ENCODE measurements around the gene UQCC2. TPM values are rescaled to one million over a fixed set of nuclear protein-coding genes. Genes with fewer than 3 reads are reported as not detected.
A peak's percentile ranks its signal among the peaks of the same experiment; 100 is the strongest.

Gene UQCC2
- total RNA-seq, 2 donors from 2014 or later, result 24.5 to 25.7 TPM

DNA sequence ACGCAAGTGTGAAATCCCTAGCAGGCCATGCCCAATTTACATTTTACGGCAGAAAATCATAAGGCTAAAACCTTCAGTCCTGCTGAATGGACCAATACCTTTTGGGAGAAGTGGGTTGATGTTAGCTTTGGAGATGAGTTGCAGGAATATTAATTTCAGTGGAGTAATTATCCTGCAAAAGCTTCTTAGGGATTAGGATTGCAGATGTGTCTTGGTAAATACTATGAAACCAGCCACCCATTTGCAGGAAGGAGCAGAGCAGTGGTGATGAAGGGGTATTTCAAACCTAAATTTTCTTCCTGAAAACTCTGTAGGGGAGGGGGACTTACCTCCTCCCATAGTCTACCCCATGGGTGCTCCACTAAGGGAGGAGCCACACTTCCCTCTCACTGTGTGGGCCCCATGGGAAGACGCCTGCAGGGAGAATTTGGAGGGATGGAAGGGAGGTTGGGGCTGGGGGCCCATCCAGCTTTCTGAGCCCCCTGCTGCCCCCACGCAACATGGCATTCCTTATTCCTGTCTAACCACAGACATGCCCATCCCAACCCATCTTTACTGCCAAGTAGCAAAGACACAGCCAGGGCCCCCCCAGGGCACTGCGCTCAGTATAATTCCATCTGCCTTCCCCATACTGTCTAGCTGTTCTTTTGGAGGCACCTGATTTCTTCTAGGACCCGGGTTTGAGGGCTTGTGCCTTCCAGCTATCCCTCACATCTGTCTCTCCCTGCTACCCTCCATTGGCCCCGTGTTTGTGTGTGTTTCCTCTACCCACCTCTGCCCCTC lies 14.6 kb upstream of the UQCC2 start:
- WGBS, result 75% methylated on average over 7 of the region's 7 CpGs
- Histone ChIP-seq H3K27ac (peak overlapping the region in 1 of 2 donors; percentile 12), H3K9me3 (no peaks in the 10 kb centered on the region), H3K4me3 (no peak overlapping the region), H3K36me3 (no peaks in the 10 kb centered on the region), H3K27me3 (replicated peaks; ENCODE audit: insufficient read depth) (no peaks in the 10 kb centered on the region), H3K4me1 (replicated peaks) (peaks cover 9% of the 10 kb centered on the region)
- TF ChIP-seq, protein P1, sequence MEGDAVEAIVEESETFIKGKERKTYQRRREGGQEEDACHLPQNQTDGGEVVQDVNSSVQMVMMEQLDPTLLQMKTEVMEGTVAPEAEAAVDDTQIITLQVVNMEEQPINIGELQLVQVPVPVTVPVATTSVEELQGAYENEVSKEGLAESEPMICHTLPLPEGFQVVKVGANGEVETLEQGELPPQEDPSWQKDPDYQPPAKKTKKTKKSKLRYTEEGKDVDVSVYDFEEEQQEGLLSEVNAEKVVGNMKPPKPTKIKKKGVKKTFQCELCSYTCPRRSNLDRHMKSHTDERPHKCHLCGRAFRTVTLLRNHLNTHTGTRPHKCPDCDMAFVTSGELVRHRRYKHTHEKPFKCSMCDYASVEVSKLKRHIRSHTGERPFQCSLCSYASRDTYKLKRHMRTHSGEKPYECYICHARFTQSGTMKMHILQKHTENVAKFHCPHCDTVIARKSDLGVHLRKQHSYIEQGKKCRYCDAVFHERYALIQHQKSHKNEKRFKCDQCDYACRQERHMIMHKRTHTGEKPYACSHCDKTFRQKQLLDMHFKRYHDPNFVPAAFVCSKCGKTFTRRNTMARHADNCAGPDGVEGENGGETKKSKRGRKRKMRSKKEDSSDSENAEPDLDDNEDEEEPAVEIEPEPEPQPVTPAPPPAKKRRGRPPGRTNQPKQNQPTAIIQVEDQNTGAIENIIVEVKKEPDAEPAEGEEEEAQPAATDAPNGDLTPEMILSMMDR (IDR thresholded peaks at IDR 0.05), result no peak
- TF ChIP-seq POLR2A (IDR thresholded peaks at IDR 0.05) (no peak), POLR2AphosphoS5 (IDR thresholded peaks at IDR 0.05) (no peak)
- intact Hi-C loops (cut with DNase I), result no loop called here
- DNase-seq (ENCODE audit: low spot score), result no peak

DNA sequence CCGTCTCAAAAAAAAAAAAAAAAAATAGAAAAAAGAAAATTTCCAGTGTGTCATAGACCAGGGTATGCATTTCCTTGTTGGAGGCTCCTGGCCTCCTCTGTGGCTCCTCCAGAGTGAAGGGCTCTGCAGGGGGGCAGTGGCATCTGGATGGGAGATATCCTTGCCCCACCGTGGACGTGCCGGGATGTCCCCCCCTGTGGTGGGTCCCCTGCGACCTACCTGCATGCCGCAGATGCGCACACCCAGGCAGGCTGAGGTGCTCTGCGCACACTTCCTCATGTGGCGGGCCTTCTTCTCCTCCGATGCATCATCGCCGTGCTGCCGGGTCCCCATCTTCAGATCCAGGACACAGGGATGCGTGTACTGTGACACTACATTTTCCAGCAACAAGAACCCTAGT lies 13.7 kb upstream of the UQCC2 start:
- WGBS, result 92% methylated on average over 14 of the region's 14 CpGs
- no peaks in the 10 kb centered on the region for H3K27me3 ChIP-seq (replicated peaks; ENCODE audit: insufficient read depth)
- H3K4me3 ChIP-seq, result no peak overlapping the region
- no peak for DNase-seq (ENCODE audit: low spot score)
- no peak overlapping the region for H3K27ac ChIP-seq
- no peak for TF ChIP-seq POLR2AphosphoS5 (IDR thresholded peaks at IDR 0.05)
- TF ChIP-seq, protein P1 (IDR thresholded peaks at IDR 0.05), result no peak
- TF ChIP-seq POLR2A (IDR thresholded peaks at IDR 0.05), result no peak
- H3K4me1 ChIP-seq (replicated peaks), result peaks cover under 1% of the 10 kb centered on the region
- intact Hi-C loops (cut with DNase I), result no loop called here
- H3K36me3 ChIP-seq, result no peaks in the 10 kb centered on the region
- no peaks in the 10 kb centered on the region for H3K9me3 ChIP-seq

DNA sequence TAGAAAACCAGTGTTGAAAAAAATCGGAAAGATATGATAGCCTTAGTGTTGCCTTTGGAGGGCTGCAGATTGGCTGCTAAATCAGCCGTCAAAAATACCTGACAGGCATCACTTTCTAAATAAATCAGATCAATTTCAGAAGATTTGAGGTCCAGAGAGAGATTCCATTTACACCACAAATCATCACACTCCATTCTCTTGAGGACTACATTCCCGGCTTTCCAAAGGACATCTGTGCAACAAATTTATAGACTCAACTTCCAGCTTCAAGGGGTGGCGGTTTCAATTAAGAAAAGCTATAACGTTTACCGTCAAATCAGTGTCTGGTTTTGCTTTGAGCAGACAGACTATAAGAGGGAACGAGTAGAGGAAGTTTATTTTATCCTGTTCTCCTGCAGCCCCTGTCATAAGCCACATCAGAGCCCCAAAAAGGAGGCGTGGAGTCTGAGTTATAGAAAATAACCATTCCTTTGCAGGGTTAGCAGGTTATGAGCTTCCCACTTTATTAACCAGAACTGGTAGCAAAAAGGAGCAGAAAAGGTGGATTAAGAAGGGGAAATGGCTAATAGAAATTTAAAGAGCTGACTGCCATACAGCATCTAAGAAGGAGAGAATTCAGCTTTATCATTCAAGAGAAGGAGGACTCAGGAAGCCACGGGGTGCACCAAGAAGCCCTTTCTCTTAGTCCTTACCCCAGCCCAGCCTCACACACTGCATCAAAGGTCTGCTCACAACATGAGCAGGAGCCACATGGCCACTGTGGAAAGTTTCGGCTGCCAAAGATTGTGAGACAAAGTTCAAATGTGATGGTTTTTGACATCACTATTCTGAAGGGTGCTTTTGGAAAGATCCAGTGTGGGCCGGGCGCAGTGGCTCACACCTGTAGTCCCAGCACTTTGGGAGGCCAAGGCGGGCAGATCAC lies 12.9 kb upstream of the UQCC2 start:
- intact Hi-C loops (cut with DNase I), result no loop called here
- no peak for DNase-seq (ENCODE audit: low spot score)
- Histone ChIP-seq H3K27ac (peak overlapping the region in 1 of 2 donors; percentile 61), H3K4me1 (replicated peaks) (no peaks in the 10 kb centered on the region), H3K9me3 (no peaks in the 10 kb centered on the region), H3K36me3 (no peaks in the 10 kb centered on the region), H3K4me3 (no peak overlapping the region), H3K27me3 (replicated peaks; ENCODE audit: insufficient read depth) (no peaks in the 10 kb centered on the region)
- TF ChIP-seq, protein P1 (IDR thresholded peaks at IDR 0.05), result no peak
- TF ChIP-seq POLR2AphosphoS5 (IDR thresholded peaks at IDR 0.05) (no peak), POLR2A (IDR thresholded peaks at IDR 0.05) (no peak)
- 65% methylated on average over 13 of the region's 13 CpGs for WGBS

DNA sequence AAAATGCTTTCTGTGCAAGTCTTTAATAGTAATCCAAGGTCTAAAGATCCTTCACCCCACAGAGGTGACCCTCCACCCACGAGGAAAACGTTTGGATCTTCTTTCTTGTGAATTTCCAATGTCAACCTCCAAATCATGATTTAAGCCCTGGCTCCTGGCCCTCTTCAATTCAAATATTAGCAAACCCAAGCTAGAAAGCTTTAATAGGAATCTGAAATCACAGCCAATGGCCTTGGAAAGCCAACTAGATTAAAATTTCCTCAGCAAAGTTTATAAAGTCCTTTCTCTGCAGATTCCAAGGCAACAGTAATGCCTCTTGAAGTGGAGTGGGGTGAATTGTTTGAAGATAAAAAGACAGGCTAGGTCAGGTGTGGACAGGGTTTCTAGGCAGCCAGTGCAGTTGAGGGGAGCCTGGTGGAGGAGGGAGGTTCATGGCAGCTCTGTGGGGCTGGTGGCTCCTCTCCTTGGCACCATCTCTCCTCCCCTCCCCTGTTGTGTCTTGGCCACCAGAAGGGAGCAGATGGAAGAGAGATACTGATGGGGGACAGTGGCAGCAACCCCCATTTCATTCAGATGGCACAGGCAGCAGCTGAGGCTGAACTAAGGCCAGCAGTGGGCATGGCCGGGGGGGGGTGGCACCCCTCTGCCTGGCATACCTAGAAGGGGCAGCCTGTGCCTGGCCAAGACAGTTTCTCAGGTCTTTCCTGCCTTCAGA lies 12.0 kb upstream of the UQCC2 start:
- Histone ChIP-seq H3K27ac (peak overlapping the region; percentile 55 to 61), H3K27me3 (replicated peaks; ENCODE audit: insufficient read depth) (no peaks in the 10 kb centered on the region), H3K4me3 (no peak overlapping the region), H3K4me1 (replicated peaks) (peaks cover under 1% of the 10 kb centered on the region), H3K36me3 (no peaks in the 10 kb centered on the region), H3K9me3 (no peaks in the 10 kb centered on the region)
- intact Hi-C loops (cut with DNase I), result no loop called here
- TF ChIP-seq POLR2A (IDR thresholded peaks at IDR 0.05) (no peak), POLR2AphosphoS5 (IDR thresholded peaks at IDR 0.05) (no peak)
- TF ChIP-seq, protein P1 (IDR thresholded peaks at IDR 0.05), result no peak
- DNase-seq (ENCODE audit: low spot score), result no peak
- 21% methylated on average over 3 of the region's 3 CpGs for WGBS

All from prostate gland (tissue), 2 donors.